Liver (tissue), 9 donors: ENCODE measurements around the gene OR2V1. TPM values are rescaled to one million over a fixed set of nuclear protein-coding genes. Genes with fewer than 3 reads are reported as not detected.
"Not testable (repeated sequence)": the region's sequence is repeated elsewhere in the genome, so short reads cannot be mapped to it uniquely, and the experiment has no call there.

ENCODE experiments used
- DNase-seq: peaks from one replicate; pipeline ENCODE4 v3.0.0-alpha.2; 2017; ENCODE audit warnings: low spot score
- H3K27ac ChIP-seq, 2 donors: one replicate each; pipeline ENCODE4 v1.7.0; 2013; ENCODE audit warnings: inconsistent platforms in 2 of 2, low read length in 2 of 2, control low read depth in 1 of 2, low read depth in 1 of 2, mild to moderate bottlenecking in 1 of 2
- H3K27me3 ChIP-seq, 4 donors: one replicate each; pipeline versions ENCODE4 v1.6.1 to v1.7.0; 2013; ENCODE audit warnings: low read length in 3 of 4, inconsistent platforms in 1 of 4, mild to moderate bottlenecking in 1 of 4, moderate library complexity in 1 of 4; ENCODE audit not compliant: control insufficient read depth in 4 of 4, insufficient read depth in 4 of 4
- H3K36me3 ChIP-seq, 4 donors: one replicate each; pipeline versions ENCODE4 v1.6.1 to v1.7.0; 2013; ENCODE audit warnings: low read length in 3 of 4, mild to moderate bottlenecking in 3 of 4, low read depth in 1 of 4, moderate library complexity in 1 of 4; ENCODE audit not compliant: control insufficient read depth in 4 of 4, insufficient read depth in 3 of 4
- H3K4me1 ChIP-seq, 4 donors: one replicate each; pipeline versions ENCODE4 v1.6.1 to v1.7.0; 2013; ENCODE audit warnings: low read length in 3 of 4, mild to moderate bottlenecking in 3 of 4, moderate library complexity in 1 of 4; ENCODE audit not compliant: control insufficient read depth in 4 of 4, insufficient read depth in 4 of 4
- H3K4me3 ChIP-seq, 3 donors: one replicate each; pipeline versions ENCODE4 v1.6.1 to v1.7.0; 2013; ENCODE audit warnings: low read length in 3 of 3, control low read depth in 1 of 3, low read depth in 1 of 3, mild to moderate bottlenecking in 1 of 3
- H3K9ac ChIP-seq, 2 donors: one replicate each; pipeline ENCODE4 v1.7.0; 2013; ENCODE audit warnings: low read length in 2 of 2, mild to moderate bottlenecking in 2 of 2, moderate library complexity in 2 of 2, control low read depth in 1 of 2, low read depth in 1 of 2
- H3K9me3 ChIP-seq, 4 donors: one replicate each; pipeline versions ENCODE4 v1.6.1 to v1.7.0; 2013; ENCODE audit warnings: low read length in 3 of 4; ENCODE audit not compliant: control insufficient read depth in 4 of 4
- EGR1 ChIP-seq, 2 donors: IDR thresholded peaks; 2 replicates each; pipeline ENCODE4 v1.6.1; 2016 to 2018; ENCODE audit warnings: antibody characterized with exemption in 2 of 2, low read depth in 2 of 2
- FOXA1 ChIP-seq: IDR thresholded peaks from 2 replicates; pipeline ENCODE4 v1.6.1; 2016; ENCODE audit warnings: antibody characterized with exemption
- FOXA2 ChIP-seq: IDR thresholded peaks from 2 replicates; pipeline ENCODE4 v1.6.1; 2016; ENCODE audit warnings: antibody characterized with exemption
- GABPA ChIP-seq, 2 donors: IDR thresholded peaks in 1 of 2; conservative IDR thresholded peaks in 1 of 2; 2 replicates each; pipeline ENCODE4 v1.6.1; 2016; ENCODE audit warnings: antibody characterized with exemption in 2 of 2, mild to moderate bottlenecking in 1 of 2, moderate library complexity in 1 of 2
- HNF4A ChIP-seq, 2 donors: conservative IDR thresholded peaks; 2 replicates each; pipeline ENCODE4 v1.6.1; 2016; ENCODE audit warnings: antibody characterized with exemption in 2 of 2, mild to moderate bottlenecking in 2 of 2
- HNF4G ChIP-seq: IDR thresholded peaks from 2 replicates; pipeline ENCODE4 v1.6.1; 2016; ENCODE audit warnings: antibody characterized with exemption
- JUND ChIP-seq, 2 donors: IDR thresholded peaks; 2 replicates each; pipeline ENCODE4 v1.6.1; 2016; ENCODE audit warnings: antibody characterized with exemption in 2 of 2
- NR2F2 ChIP-seq: IDR thresholded peaks from 2 replicates; pipeline ENCODE4 v1.6.1; 2016; ENCODE audit warnings: antibody characterized with exemption
- RAD21 ChIP-seq, 2 donors: IDR thresholded peaks; 2 replicates each; pipeline ENCODE4 v1.6.1; 2016; ENCODE audit warnings: antibody characterized with exemption in 2 of 2, mild to moderate bottlenecking in 2 of 2
- RXRA ChIP-seq, 2 donors: IDR thresholded peaks; 2 replicates each; pipeline ENCODE4 v1.6.1; 2017 to 2018; ENCODE audit warnings: antibody characterized with exemption in 2 of 2, mild to moderate bottlenecking in 1 of 2
- SP1 ChIP-seq: IDR thresholded peaks from 2 replicates; pipeline ENCODE4 v1.6.1; 2018; ENCODE audit warnings: antibody characterized with exemption, mild to moderate bottlenecking
- TAF1 ChIP-seq: conservative IDR thresholded peaks from 2 replicates; pipeline ENCODE4 v1.6.1; 2016; ENCODE audit warnings: antibody characterized with exemption, mild to moderate bottlenecking
- YY1 ChIP-seq: IDR thresholded peaks from 2 replicates; pipeline ENCODE4 v1.6.1; 2016; ENCODE audit warnings: antibody characterized with exemption, mild to moderate bottlenecking
- WGBS: extraction: QIAGEN DNeasy Blood & Tissue Kit; methylation state at CpG from one replicate; pipeline ENCODE4 v1.1.7; 2013; 5-methylcytosine and 5-hydroxymethylcytosine counted together
- polyA plus RNA-seq, 2 donors: library from polyadenylated mRNA; stranded (reverse) in 1 of 2; unstranded in 1 of 2; fragments of 200-250 nt in 1 of 2; fragments of >200 nt in 1 of 2; fragmentation: Nextera tagmentation in 1 of 2; extraction: Ambion mirVana in 1 of 2; gene quantifications; one replicate each; pipeline versions ENCODE4 v1.2.1 to v1.2.3, GENCODE V29; 2013 to 2015
- total RNA-seq, 2 donors: library from RNA; depleted of rRNA; stranded (reverse); fragments of >200 nt; gene quantifications; one replicate each; pipeline ENCODE4 v1.2.3, GENCODE V29; 2014
- TF ChIP-seq, protein P1 (sequence below): IDR thresholded peaks from 2 replicates; pipeline ENCODE4 v1.6.1; 2016; ENCODE audit warnings: antibody characterized with exemption
- TF ChIP-seq, protein P2 (sequence below): IDR thresholded peaks from 2 replicates; pipeline ENCODE4 v1.6.1; 2016; ENCODE audit warnings: antibody characterized with exemption
- TF ChIP-seq, protein P3 (sequence below): IDR thresholded peaks from 2 replicates; pipeline ENCODE4 v1.6.1; 2016; ENCODE audit warnings: antibody characterized with exemption
- donor health status: healthy.
- donor health status: healthy.
- donor health status: healthy.
- donor health status: healthy.
- donor health status: healthy.

The OR2V1 gene
- total and polyA plus RNA-seq, 4 donors: not detected

DNA sequence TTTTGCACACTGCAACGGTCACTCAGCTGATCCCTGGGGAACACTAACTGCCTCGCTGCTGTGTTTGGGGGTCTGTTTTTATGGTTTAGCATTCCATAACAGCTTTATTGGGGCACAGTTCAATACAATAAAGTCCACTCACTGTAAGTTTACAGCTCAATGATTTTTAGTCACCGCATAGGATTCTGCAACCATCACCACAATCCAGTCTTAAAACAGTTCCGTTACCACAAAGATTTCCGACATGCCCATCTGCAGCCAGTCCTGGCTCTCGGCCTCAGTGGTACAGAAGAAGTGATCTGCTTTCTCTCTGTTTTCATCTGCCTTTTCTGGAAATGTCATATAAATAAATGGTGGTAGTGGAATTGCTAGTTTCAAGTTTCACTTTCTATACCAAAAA is 40.0 kb upstream of the OR2V1 start:
- H3K9me3 ChIP-seq: peaks cover 0 to 1% (median 0%) of the 10 kb centered on the region in 4 donors
- H3K27ac ChIP-seq: no peak overlapping the region
- H3K36me3 ChIP-seq: no peaks in the 10 kb centered on the region
- WGBS: 55% methylated on average over 6 of the region's 6 CpGs
- DNase-seq: no peak
- peaks cover 0 to 3% (median 0%) of the 10 kb centered on the region in 4 donors for H3K4me1 ChIP-seq
- no peak overlapping the region for H3K4me3 ChIP-seq
- H3K27me3 ChIP-seq: peaks cover 4 to 19% (median 12%) of the 10 kb centered on the region in 4 donors
- H3K9ac ChIP-seq: no peak overlapping the region
- TF ChIP-seq HNF4A (conservative IDR thresholded peaks at IDR 0.05) (no peak), TAF1 (no peak), RXRA (IDR thresholded peaks at IDR 0.05) (no peak), GABPA (IDR thresholded peaks at IDR 0.05 in 1 of 2, conservative IDR thresholded peaks at IDR 0.05 in 1 of 2) (no peak), FOXA1 (no peak), RAD21 (IDR thresholded peaks at IDR 0.05) (no peak), JUND (IDR thresholded peaks at IDR 0.05) (no peak), HNF4G (no peak), NR2F2 (no peak), SP1 (no peak), FOXA2 (no peak), YY1 (no peak), EGR1 (IDR thresholded peaks at IDR 0.05; ENCODE audit: low read depth in 2 of 2) (no peak)
- TF ChIP-seq, protein P1, sequence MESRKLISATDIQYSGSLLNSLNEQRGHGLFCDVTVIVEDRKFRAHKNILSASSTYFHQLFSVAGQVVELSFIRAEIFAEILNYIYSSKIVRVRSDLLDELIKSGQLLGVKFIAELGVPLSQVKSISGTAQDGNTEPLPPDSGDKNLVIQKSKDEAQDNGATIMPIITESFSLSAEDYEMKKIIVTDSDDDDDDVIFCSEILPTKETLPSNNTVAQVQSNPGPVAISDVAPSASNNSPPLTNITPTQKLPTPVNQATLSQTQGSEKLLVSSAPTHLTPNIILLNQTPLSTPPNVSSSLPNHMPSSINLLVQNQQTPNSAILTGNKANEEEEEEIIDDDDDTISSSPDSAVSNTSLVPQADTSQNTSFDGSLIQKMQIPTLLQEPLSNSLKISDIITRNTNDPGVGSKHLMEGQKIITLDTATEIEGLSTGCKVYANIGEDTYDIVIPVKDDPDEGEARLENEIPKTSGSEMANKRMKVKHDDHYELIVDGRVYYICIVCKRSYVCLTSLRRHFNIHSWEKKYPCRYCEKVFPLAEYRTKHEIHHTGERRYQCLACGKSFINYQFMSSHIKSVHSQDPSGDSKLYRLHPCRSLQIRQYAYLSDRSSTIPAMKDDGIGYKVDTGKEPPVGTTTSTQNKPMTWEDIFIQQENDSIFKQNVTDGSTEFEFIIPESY: no peak
- TF ChIP-seq, protein P2, sequence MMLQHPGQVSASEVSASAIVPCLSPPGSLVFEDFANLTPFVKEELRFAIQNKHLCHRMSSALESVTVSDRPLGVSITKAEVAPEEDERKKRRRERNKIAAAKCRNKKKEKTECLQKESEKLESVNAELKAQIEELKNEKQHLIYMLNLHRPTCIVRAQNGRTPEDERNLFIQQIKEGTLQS: no peak

DNA sequence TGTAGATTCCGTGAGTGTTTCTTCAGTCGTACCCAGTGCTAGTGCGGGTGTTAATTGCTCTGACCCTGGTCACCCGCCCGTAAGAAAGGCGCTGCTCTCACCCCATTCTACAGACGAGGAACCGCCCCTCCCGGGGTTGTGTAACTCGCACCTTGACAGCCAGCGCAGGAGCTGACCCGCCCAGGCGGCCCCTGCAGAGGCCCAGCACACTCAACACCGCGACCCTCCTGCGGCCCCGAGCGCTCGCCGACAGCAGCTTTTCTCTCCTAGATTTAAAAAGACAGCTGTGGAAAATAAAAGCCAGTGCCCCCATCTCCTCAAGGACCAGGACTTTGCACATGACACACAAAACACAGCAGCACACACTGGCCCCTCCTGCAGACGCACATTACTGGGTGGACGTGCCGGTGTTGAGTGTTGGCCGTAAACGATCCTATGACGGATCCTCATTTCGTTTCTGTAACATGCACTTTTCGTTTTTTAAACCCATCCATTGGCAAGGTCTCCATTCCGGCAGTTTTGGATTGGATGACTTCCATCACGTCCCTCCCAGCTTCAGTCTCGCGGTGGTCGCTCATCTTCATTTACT is 39.4 kb upstream of the OR2V1 start:
- 14% methylated on average over 33 of the region's 33 CpGs for WGBS
- H3K27ac ChIP-seq: no peak overlapping the region
- H3K4me1 ChIP-seq: peaks cover 0 to 3% (median 0%) of the 10 kb centered on the region in 4 donors
- TF ChIP-seq HNF4A (conservative IDR thresholded peaks at IDR 0.05): no peak
- no peak for TF ChIP-seq FOXA1
- no peak for TF ChIP-seq YY1
- TF ChIP-seq, protein P3, sequence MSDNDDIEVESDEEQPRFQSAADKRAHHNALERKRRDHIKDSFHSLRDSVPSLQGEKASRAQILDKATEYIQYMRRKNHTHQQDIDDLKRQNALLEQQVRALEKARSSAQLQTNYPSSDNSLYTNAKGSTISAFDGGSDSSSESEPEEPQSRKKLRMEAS: no peak
- TF ChIP-seq, protein P2: no peak
- peaks cover 0 to 1% (median 0%) of the 10 kb centered on the region in 4 donors for H3K9me3 ChIP-seq
- no peak overlapping the region for H3K4me3 ChIP-seq
- H3K27me3 ChIP-seq: peaks cover 4 to 19% (median 12%) of the 10 kb centered on the region in 4 donors
- DNase-seq: no peak
- H3K9ac ChIP-seq: no peak overlapping the region
- H3K36me3 ChIP-seq: no peaks in the 10 kb centered on the region

DNA sequence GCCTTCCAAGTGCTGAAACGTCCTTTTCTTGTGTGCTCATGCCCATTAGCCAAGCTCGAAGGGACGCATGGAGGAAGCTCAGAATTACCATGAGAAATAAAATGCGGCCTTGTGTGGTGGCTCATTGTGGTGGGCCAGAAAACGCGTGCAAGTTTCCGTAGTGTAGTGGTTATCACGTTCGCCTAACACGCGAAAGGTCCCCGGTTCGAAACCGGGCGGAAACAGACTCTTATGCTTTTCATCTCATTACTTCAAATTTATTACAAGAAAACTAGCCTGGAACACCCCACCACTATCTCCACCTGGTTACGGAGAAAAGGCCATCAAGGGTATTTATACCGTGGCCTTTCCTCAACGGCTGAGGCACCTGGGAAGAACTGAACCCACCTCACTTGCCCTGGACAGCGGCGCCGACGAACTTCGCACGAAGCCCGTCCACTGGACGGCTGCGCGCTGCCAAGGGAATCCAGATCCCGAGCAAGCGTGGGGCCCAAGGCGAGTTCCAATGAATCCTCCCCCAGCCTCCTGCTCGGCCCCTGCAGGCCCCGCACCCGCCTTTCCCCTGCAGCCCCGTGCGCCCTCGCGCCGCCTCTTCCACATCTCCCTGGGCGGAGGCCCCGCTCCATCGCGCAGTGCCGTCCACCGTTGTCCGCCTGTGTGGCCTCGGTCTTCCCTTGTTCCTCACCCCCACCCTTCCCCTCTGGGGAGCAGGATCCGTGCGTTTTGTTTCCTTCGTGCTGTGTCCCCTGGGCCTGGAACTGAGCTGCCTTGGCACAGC is 38.7 kb upstream of the OR2V1 start:
- peak; percentile 83 for DNase-seq
- not testable (repeated sequence) for H3K27ac ChIP-seq, H3K9me3 ChIP-seq, H3K36me3 ChIP-seq, H3K9ac ChIP-seq, H3K4me3 ChIP-seq, H3K4me1 ChIP-seq
- H3K27me3 ChIP-seq: peaks cover 4 to 19% (median 12%) of the 10 kb centered on the region in 4 donors
- 9% methylated on average over 50 of the region's 50 CpGs for WGBS
